WTC11 (cell line): Measurements from ENCODE around the gene SYPL1. TPM values are rescaled to one million over a fixed set of nuclear protein-coding genes. Genes with fewer than 3 reads are reported as not detected.
A peak's percentile ranks its signal among the peaks of the same experiment; 100 is the strongest.

Experiments used
- ATAC-seq: fragments of 200-7000 bp; cut with Tn5 transposase; 2 replicates; pipeline ENCODE4 v1.10.0; 2021; ENCODE audit warnings: mild to moderate bottlenecking, moderate library complexity
- CTCF ChIA-PET: fragments of 300-600 bp; sonication (Branson Sonifier 250); formaldehyde crosslinking; loops from one replicate; lab custom pipeline; 2021; ENCODE audit warnings: antibody characterized with exemption; lab: Charles Lee
- POLR2A ChIA-PET: fragments of 350-600 bp; sonication (Branson Sonifier 250); formaldehyde crosslinking; loops from one replicate; lab custom pipeline; 2021; ENCODE audit warnings: antibody characterized with exemption; lab: Charles Lee
- DNase-seq: peaks from one replicate; pipeline ENCODE4 v3.0.0; 2021; ENCODE audit warnings: low spot score
- H3K27ac Mint-ChIP-seq: 2 replicates; pipeline ENCODE4 v1.8.0; 2021; ENCODE audit warnings: mixed read lengths
- H3K27me3 Mint-ChIP-seq: 2 replicates; pipeline ENCODE4 v1.8.0; 2021; ENCODE audit warnings: low read depth, mild to moderate bottlenecking, moderate library complexity, mixed read lengths
- H3K36me3 Mint-ChIP-seq: 2 replicates; pipeline ENCODE4 v1.8.0; 2021; ENCODE audit warnings: mixed read lengths
- H3K4me1 Mint-ChIP-seq: 2 replicates; pipeline ENCODE4 v1.8.0; 2022; ENCODE audit warnings: mixed read lengths
- H3K4me3 Mint-ChIP-seq: 2 replicates; pipeline ENCODE4 v1.8.0; 2021; ENCODE audit warnings: mild to moderate bottlenecking, moderate library complexity, mixed read lengths
- H3K9me3 Mint-ChIP-seq: 2 replicates; pipeline ENCODE4 v1.8.0; 2021; ENCODE audit warnings: mixed read lengths
- ATF6 ChIP-seq: sonication (generic); formaldehyde crosslinking; IDR thresholded peaks from 2 replicates; pipeline ENCODE4 v1.8.1; 2023; ENCODE audit warnings: mild to moderate bottlenecking, missing genetic modification reagents
- CREB1 ChIP-seq: sonication (generic); formaldehyde crosslinking; IDR thresholded peaks from 2 replicates; pipeline ENCODE4 v1.8.0; 2023; ENCODE audit warnings: mild to moderate bottlenecking, missing genetic modification reagents
- ESRRA ChIP-seq: sonication (generic); formaldehyde crosslinking; IDR thresholded peaks from 2 replicates; pipeline ENCODE4 v1.8.1; 2022; ENCODE audit warnings: mild to moderate bottlenecking, missing genetic modification reagents, borderline replicate concordance
- ETV6 ChIP-seq: sonication (generic); formaldehyde crosslinking; IDR thresholded peaks from 2 replicates; pipeline ENCODE4 v1.8.1; 2022; ENCODE audit warnings: mild to moderate bottlenecking, missing genetic modification reagents
- GRHL2 ChIP-seq: fragments of 250-450 bp; sonication (Bioruptor Pico); IDR thresholded peaks from 2 replicates; pipeline ENCODE4 v1.8.0; 2022; ENCODE audit warnings: mild to moderate bottlenecking, moderate library complexity; ENCODE audit not compliant: insufficient replicate concordance, severe bottlenecking
- HMGA2 ChIP-seq: fragments of 250-450 bp; sonication (Bioruptor Pico); IDR thresholded peaks from 2 replicates; pipeline ENCODE4 v1.4.0; 2021; ENCODE audit warnings: mild to moderate bottlenecking, moderate library complexity
- IRF1 ChIP-seq: sonication (generic); formaldehyde crosslinking; IDR thresholded peaks from 2 replicates; pipeline ENCODE4 v1.8.0; 2023; ENCODE audit warnings: missing genetic modification reagents
- KAT7 ChIP-seq: sonication (generic); formaldehyde crosslinking; IDR thresholded peaks from 2 replicates; pipeline ENCODE4 v1.8.1; 2023; ENCODE audit warnings: missing genetic modification reagents, mild to moderate bottlenecking, borderline replicate concordance
- NR1H2 ChIP-seq: sonication (generic); formaldehyde crosslinking; IDR thresholded peaks from 2 replicates; pipeline ENCODE4 v1.9.0; 2021; ENCODE audit warnings: mild to moderate bottlenecking, moderate library complexity, missing genetic modification reagents
- RELA ChIP-seq: sonication (generic); formaldehyde crosslinking; IDR thresholded peaks from 2 replicates; pipeline ENCODE4 v1.8.1; 2022; ENCODE audit warnings: missing genetic modification reagents, mild to moderate bottlenecking, borderline replicate concordance
- SMAD3 ChIP-seq: sonication (generic); formaldehyde crosslinking; IDR thresholded peaks from 2 replicates; pipeline ENCODE4 v1.8.0; 2022; ENCODE audit warnings: missing genetic modification reagents, mild to moderate bottlenecking, borderline replicate concordance
- SMAD4 ChIP-seq: sonication (generic); formaldehyde crosslinking; IDR thresholded peaks from 2 replicates; pipeline ENCODE4 v1.8.0; 2022; ENCODE audit warnings: mild to moderate bottlenecking, missing genetic modification reagents
- SP1 ChIP-seq: sonication (generic); formaldehyde crosslinking; conservative IDR thresholded peaks from 2 replicates; pipeline ENCODE4 v1.8.1; 2022; ENCODE audit warnings: missing genetic modification reagents
- TCF7 ChIP-seq: sonication (generic); formaldehyde crosslinking; IDR thresholded peaks from 2 replicates; pipeline ENCODE4 v1.8.0; 2022; ENCODE audit warnings: mild to moderate bottlenecking, low read depth, missing genetic modification reagents, moderate library complexity
- TEAD4 ChIP-seq: sonication (generic); formaldehyde crosslinking; IDR thresholded peaks from 2 replicates; pipeline ENCODE4 v1.8.0; 2022; ENCODE audit warnings: mild to moderate bottlenecking, missing genetic modification reagents
- USF2 ChIP-seq: sonication (generic); formaldehyde crosslinking; IDR thresholded peaks from 2 replicates; pipeline ENCODE4 v1.8.1; 2023; ENCODE audit warnings: mild to moderate bottlenecking, missing genetic modification reagents, moderate library complexity
- ZBTB21 ChIP-seq: sonication (generic); formaldehyde crosslinking; IDR thresholded peaks from 2 replicates; pipeline ENCODE4 v1.8.1; 2023; ENCODE audit warnings: mild to moderate bottlenecking, missing genetic modification reagents, borderline replicate concordance
- ZMAT4 ChIP-seq: fragments of 250-450 bp; sonication (Bioruptor Pico); IDR thresholded peaks from 2 replicates; pipeline ENCODE4 v1.9.0; 2021; ENCODE audit warnings: mild to moderate bottlenecking
- ZNF317 ChIP-seq: sonication (generic); formaldehyde crosslinking; IDR thresholded peaks from 2 replicates; pipeline ENCODE4 v1.8.1; 2023; ENCODE audit warnings: low read depth, mild to moderate bottlenecking, moderate library complexity, missing genetic modification reagents, borderline replicate concordance
- total RNA-seq: library from RNA; stranded (reverse); gene quantifications from 3 replicates; pipeline ENCODE4 v1.2.3, GENCODE V29; 2021
- TF ChIP-seq, protein P1 (sequence below): fragments of 250-450 bp; sonication (Bioruptor Pico); IDR thresholded peaks from 2 replicates; pipeline ENCODE4 v1.9.0; 2021; ENCODE audit warnings: mild to moderate bottlenecking
- TF ChIP-seq, protein P2 (sequence below): fragments of 250-450 bp; sonication (Bioruptor Pico); IDR thresholded peaks from 2 replicates; pipeline ENCODE4 v1.9.0; 2021; ENCODE audit warnings: mild to moderate bottlenecking, borderline replicate concordance
- TF ChIP-seq, protein P3 (sequence below): sonication (generic); formaldehyde crosslinking; IDR thresholded peaks from 2 replicates; pipeline ENCODE4 v1.8.0; 2022; ENCODE audit warnings: mild to moderate bottlenecking, missing genetic modification reagents
- TF ChIP-seq, protein P4 (sequence below): sonication (generic); formaldehyde crosslinking; IDR thresholded peaks from 2 replicates; pipeline ENCODE4 v1.8.1; 2022; ENCODE audit warnings: missing genetic modification reagents, borderline replicate concordance

The SYPL1 gene
- total RNA-seq, 1 experiment from 2014 or later = 54.8 TPM

DNA sequence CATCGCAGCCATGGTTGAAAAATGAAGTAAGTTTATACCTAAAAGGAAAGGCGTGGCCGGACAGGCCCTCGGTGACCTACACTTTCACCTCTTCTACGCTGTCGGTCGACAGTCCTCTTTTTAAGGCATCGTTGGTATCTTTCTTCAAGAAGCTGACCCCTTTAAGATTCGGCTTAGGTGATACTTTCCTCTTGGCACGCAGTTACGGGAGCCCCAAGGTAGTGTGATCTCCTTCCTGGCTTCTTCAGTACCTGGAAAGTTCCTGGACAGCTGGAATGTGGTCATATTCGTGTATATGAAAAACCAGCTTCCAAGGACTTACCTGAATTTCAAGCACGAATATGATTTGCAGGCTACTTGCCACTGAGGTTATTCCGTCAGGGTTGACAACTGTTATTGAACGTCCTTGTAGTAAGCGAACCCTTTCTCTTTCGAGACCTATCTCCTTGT is 885 bp upstream of the SYPL1 start (continued):
- TF ChIP-seq, protein P1, sequence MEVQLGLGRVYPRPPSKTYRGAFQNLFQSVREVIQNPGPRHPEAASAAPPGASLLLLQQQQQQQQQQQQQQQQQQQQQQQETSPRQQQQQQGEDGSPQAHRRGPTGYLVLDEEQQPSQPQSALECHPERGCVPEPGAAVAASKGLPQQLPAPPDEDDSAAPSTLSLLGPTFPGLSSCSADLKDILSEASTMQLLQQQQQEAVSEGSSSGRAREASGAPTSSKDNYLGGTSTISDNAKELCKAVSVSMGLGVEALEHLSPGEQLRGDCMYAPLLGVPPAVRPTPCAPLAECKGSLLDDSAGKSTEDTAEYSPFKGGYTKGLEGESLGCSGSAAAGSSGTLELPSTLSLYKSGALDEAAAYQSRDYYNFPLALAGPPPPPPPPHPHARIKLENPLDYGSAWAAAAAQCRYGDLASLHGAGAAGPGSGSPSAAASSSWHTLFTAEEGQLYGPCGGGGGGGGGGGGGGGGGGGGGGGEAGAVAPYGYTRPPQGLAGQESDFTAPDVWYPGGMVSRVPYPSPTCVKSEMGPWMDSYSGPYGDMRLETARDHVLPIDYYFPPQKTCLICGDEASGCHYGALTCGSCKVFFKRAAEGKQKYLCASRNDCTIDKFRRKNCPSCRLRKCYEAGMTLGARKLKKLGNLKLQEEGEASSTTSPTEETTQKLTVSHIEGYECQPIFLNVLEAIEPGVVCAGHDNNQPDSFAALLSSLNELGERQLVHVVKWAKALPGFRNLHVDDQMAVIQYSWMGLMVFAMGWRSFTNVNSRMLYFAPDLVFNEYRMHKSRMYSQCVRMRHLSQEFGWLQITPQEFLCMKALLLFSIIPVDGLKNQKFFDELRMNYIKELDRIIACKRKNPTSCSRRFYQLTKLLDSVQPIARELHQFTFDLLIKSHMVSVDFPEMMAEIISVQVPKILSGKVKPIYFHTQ (CRISPR knock-in tag) = no peak
- TF ChIP-seq ZMAT4 (CRISPR knock-in tag) (no peak), RELA (CRISPR knock-in tag) (no peak), ZNF317 (CRISPR knock-in tag) (no peak), TEAD4 (no peak), IRF1 (CRISPR knock-in tag) (no peak), ZBTB21 (no peak), ETV6 (no peak), HMGA2 (CRISPR knock-in tag) (no peak), ESRRA (CRISPR knock-in tag) (no peak), SP1 (CRISPR knock-in tag) (no peak)
- TF ChIP-seq, protein P2, sequence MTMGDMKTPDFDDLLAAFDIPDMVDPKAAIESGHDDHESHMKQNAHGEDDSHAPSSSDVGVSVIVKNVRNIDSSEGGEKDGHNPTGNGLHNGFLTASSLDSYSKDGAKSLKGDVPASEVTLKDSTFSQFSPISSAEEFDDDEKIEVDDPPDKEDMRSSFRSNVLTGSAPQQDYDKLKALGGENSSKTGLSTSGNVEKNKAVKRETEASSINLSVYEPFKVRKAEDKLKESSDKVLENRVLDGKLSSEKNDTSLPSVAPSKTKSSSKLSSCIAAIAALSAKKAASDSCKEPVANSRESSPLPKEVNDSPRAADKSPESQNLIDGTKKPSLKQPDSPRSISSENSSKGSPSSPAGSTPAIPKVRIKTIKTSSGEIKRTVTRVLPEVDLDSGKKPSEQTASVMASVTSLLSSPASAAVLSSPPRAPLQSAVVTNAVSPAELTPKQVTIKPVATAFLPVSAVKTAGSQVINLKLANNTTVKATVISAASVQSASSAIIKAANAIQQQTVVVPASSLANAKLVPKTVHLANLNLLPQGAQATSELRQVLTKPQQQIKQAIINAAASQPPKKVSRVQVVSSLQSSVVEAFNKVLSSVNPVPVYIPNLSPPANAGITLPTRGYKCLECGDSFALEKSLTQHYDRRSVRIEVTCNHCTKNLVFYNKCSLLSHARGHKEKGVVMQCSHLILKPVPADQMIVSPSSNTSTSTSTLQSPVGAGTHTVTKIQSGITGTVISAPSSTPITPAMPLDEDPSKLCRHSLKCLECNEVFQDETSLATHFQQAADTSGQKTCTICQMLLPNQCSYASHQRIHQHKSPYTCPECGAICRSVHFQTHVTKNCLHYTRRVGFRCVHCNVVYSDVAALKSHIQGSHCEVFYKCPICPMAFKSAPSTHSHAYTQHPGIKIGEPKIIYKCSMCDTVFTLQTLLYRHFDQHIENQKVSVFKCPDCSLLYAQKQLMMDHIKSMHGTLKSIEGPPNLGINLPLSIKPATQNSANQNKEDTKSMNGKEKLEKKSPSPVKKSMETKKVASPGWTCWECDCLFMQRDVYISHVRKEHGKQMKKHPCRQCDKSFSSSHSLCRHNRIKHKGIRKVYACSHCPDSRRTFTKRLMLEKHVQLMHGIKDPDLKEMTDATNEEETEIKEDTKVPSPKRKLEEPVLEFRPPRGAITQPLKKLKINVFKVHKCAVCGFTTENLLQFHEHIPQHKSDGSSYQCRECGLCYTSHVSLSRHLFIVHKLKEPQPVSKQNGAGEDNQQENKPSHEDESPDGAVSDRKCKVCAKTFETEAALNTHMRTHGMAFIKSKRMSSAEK (CRISPR knock-in tag) = no peak

- no peak for DNase-seq
- Mint-ChIP-seq H3K4me1 (peaks cover 42% of the 10 kb centered on the region), H3K27ac (peak overlapping the region; percentile 62), H3K4me3 (peak overlapping the region; percentile 77), H3K36me3 (no peaks in the 10 kb centered on the region), H3K27me3 (no peaks in the 10 kb centered on the region), H3K9me3 (no peaks in the 10 kb centered on the region)
- peak; percentile 55 for ATAC-seq
- CTCF ChIA-PET = interaction anchor here (0.6 to 3.1 kb wide), 16 partner anchors 8 to 1767 kb away, joined by 3 to 12 read pairs (median 4); partner anchors contain the start of gene EFCAB10
- POLR2A ChIA-PET = interaction anchor here (0.5 to 2.0 kb wide), 3 partner anchors 20 to 333 kb away, joined by 3 to 8 read pairs (median 3); no protein-coding TSS in a partner anchor
- no peak for TF ChIP-seq TCF7
- TF ChIP-seq SMAD3 (CRISPR knock-in tag) = no peak
- TF ChIP-seq HMGA2 (CRISPR knock-in tag) = no peak
- TF ChIP-seq, protein P3, sequence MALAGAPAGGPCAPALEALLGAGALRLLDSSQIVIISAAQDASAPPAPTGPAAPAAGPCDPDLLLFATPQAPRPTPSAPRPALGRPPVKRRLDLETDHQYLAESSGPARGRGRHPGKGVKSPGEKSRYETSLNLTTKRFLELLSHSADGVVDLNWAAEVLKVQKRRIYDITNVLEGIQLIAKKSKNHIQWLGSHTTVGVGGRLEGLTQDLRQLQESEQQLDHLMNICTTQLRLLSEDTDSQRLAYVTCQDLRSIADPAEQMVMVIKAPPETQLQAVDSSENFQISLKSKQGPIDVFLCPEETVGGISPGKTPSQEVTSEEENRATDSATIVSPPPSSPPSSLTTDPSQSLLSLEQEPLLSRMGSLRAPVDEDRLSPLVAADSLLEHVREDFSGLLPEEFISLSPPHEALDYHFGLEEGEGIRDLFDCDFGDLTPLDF (CRISPR knock-in tag) = no peak
- no peak for TF ChIP-seq SMAD4 (CRISPR knock-in tag)
- no peak for TF ChIP-seq NR1H2 (CRISPR knock-in tag)
- no peak for TF ChIP-seq GRHL2 (CRISPR knock-in tag)
- no peak for TF ChIP-seq CREB1
- TF ChIP-seq USF2 (CRISPR knock-in tag) = no peak
- TF ChIP-seq, protein P4, sequence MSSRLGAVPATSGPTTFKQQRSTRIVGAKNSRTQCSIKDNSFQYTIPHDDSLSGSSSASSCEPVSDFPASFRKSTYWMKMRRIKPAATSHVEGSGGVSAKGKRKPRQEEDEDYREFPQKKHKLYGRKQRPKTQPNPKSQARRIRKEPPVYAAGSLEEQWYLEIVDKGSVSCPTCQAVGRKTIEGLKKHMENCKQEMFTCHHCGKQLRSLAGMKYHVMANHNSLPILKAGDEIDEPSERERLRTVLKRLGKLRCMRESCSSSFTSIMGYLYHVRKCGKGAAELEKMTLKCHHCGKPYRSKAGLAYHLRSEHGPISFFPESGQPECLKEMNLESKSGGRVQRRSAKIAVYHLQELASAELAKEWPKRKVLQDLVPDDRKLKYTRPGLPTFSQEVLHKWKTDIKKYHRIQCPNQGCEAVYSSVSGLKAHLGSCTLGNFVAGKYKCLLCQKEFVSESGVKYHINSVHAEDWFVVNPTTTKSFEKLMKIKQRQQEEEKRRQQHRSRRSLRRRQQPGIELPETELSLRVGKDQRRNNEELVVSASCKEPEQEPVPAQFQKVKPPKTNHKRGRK (CRISPR knock-in tag) = no peak
- TF ChIP-seq ATF6 (CRISPR knock-in tag) = no peak
- TF ChIP-seq KAT7 (CRISPR knock-in tag) = no peak; the same call in 1 of the 2 replicates
Measured at GRCh38 chr7:106111655-106112117, 426 bp downstream of the SYPL1 start.
